GM11168 (cell line): ENCODE measurements around the gene PCBP3.
"Not testable (repeated sequence)": the region's sequence is repeated elsewhere in the genome, so short reads cannot be mapped to it uniquely, and the experiment has no call there.

Source experiments
- in situ Hi-C: fragments of 300-500 bp; cut with MboI; formaldehyde crosslinking; loops from one replicate; pipeline ENCODE4 v1.12.0; 2022; ENCODE audit warnings: low sequenced_read_pairs; ENCODE audit not compliant: unreplicated experiment

The PCBP3 gene

DNA sequence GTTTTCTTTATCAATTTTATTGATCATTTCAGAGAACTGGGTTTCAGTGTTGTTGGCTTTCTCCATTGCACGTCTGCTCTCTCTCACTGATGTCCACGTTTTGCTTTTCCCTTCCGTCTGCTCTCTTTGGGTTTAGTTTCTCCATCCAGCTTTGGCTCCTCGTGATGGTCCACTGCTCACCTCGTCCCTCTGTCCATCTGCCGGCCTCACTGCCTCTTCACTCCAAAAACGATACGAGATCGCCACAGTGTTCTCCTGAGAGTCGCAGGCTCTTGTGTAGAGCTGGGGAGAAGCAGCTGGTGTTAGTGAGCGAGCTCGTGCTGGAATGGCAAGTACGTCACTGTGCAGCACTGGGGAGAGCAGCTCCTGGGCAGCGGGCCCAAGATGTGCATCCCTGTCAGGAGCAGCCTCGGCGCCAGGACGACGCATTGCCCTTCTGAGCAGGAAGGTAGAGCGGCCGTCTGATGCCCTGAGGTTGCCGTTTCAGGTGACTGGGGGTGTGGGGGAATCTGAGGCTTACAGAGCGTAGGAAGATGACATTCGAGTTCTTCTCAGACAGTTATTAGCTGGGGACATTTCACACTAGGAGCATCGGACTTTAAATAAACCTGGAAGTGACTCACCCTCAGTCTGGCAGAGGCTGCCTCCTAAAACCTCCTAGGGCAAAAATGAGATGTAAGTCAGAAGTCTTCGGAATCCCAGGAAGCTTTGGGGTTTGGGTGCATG, 31.4 kb upstream of the PCBP3 start:
- in situ Hi-C loops, result no loop called here

DNA sequence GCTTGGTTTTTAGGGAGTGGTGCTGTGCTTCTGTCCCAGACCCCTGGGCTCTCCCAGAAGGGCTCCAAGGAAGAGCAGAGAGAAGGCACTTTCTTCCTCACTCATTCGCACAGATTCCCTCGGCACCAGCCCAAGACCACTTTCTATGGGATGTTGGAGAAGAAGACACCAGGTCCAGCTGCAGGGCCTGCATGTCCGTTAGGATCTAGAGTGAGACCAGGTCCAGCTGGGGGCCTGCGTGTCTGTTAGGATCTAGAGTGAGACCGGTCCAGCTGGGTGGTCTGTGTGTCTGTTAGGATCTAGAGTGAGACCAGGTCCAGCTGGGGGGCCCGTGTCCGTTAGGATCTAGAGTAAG, 30.9 kb upstream of the PCBP3 start:
- in situ Hi-C loops, result not testable (repeated sequence)

DNA sequence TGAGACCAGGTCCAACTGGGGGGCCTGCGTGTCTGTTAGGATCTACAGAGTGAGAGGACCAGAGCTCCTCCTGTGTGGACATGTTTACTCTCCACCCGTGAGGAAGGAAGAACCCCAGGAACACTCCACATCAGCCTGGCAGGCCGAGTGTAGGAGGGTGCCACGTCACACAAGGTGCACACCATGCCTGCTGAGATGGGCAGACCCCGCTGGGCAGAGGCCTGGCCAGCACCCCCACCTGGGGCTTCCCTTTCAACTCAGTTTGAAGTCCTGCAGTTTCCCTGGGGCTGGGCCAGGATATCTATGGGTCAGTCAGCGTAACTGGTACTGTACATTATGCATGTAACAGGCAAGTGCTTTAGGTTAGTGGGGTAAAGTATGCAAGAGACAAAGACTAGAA, 30.1 kb upstream of the PCBP3 start:
- in situ Hi-C loops, result no loop called here

DNA sequence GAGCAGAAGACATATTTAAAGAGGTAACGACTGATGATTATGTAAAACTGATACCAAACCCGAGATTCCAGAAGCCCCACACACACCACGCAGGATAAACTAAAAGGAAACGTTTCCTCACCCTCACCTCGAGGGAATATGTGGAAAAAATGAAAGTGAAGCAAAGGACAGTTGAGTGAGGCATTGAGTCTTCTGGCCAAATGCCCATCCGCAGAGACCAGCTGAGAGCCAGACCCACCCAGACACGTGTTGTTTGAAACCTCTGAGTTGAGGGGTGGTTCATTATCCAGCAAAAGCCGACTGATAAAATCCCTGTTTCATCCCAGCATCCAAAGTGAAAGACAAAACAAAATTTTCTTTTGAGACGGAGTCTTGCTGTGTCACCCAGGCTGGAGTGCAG, 29.6 kb upstream of the PCBP3 start:
- in situ Hi-C loops, result no loop called here

DNA sequence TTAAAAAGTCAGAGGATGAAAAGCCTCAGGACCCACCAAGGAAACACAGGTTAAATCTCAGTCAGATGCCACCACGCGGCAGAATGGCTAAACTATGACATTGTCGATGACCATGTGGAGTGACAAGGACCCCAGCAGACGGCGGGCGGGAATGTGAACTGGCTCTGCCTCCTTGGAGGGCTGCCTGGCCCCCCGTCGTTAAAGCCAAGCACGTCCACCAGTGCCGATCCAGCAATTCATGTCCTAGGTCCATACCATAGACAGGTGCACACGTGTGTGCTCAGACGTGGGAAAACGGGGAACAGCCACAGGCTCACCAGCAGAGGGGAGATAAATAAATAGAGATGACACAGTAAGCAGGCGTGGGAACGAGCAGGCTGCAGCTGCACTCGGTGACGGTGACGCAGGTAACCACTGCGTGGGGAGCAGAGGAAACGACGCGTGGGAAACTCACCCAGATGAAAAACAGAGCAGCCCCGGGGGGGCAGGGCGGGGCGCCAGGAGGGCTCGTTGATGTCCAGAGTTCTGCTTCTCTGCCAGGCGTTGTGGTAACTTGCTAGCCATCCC, 28.3 kb upstream of the PCBP3 start:
- in situ Hi-C loops, result no loop called here

DNA sequence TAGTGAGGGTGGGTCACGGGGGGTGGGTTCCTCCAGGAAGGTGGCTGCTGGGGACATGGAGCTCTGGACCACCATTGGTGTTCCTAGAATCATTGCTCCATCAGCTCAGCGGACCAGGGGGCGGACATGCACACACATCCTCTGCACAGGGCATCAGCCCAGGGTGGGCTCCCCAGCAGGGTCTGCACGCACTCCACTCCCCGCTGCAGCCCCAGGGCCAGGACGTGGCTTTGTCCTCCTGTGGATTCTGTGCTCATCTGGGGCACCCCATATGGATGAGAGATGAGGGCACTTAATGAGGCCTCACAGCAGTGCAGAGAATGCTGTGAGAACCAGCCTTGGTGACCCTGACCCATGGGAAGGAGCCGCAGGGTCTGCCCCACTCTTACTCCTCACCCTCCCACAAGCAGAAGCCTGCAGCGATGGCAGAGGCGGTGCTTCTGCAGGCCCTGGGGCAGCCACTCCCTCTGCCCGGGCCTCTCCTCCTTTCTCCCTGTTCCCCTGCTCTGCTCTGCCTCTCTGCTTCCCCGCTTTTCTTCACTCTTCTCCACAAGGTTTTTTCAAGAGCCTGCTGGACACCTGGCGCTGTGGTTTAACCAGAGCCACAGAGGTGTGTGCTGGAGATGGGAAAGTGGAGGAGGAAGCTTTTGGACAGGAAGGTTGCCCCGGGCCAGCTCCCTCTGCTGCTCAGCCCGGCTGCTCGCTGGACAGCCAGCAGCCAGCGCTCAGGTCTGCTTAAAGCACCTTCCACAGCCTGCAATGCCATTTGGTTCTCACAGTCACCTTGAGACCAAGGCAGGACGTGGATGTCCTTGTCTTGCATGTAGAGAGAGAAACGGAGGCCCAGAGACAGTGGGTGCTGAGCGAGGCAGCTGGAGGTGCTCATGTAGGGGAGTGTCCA, 26.3 kb upstream of the PCBP3 start:
- in situ Hi-C loops, result no loop called here

DNA sequence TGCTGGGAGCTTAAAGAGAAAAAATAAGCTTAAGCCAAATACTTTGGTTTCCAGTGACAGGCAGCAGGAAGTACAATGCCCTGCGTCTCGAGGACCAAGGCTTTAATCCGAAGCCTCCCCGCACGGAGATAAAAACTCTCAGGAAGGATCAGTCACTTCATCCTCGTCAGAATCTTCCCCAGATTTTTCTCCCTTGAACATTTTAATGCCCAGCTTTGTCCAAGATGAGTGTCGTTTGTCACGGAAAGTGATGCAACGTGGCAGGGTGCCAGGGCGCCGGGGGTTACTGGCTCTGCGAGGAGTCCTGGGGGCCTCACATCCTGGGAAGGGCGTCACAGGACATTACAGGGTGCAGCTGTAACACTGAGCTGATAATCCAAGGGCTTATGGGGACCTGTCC, 25.2 kb upstream of the PCBP3 start:
- in situ Hi-C loops, result no loop called here

DNA sequence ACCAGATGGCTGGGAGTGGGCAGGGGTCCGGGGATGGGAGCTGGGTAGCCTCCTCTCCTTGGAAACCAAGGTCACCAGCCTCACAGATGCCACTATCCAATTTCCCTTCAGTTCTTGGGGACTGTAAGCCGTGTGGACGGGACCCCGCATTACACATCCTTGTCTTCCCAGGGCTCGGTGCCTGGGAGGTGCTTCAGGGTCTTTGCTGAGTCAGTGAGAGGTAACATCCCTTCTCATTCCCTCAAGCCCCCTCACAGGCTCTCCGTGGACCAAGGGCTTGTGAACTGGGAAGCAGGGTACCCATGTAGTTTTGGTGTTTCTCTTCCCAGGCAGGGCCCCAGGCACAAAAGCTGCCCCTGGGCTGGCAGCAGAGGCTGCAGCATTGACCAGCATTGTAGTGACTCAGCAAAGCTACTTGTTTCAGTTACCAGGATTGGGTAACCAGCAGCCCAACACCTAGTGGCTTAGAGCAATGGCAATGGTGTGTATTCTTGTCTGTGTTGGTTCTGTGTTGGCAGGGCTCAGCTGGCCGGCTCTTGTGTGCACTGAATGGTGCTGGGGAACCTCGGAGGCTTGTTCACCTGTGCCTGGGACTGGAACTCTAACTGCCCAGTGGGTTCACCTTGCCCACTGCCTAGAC, 24.6 kb upstream of the PCBP3 start:
- in situ Hi-C loops, result no loop called here

DNA sequence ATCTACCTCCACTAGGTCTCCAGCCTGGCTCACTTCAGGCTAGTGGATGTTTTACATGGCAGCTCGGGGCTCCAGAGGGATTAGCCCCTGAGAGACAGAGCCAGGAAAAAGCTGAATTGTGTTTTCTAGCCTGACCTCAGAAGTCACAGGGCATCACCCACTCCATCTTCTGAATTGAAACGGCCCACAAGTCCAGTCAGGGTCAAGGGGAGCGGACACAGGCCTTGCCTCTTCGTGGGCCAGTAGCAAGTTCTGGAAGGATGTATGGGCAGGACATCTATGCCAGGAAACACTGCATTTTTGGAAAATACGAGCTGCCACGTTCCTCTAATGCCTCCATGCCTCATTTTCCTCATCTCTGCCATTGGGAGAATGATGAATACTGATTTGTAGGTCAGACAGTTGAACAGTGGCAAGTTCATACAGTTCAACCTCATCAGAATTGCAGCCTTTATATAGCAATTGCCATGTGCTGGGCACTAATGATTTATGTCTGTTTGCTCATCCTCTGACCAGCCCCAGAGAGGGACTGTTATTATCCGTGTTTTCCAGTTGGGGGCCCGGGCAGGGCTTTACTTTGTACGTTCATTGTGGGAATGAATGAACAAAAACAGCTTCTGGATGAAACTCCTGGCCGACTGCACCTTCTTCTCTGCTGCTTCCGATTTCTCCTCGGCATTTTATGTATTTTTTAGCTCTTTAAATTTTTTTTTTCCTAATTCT, 23.2 kb upstream of the PCBP3 start:
- in situ Hi-C loops, result no loop called here

DNA sequence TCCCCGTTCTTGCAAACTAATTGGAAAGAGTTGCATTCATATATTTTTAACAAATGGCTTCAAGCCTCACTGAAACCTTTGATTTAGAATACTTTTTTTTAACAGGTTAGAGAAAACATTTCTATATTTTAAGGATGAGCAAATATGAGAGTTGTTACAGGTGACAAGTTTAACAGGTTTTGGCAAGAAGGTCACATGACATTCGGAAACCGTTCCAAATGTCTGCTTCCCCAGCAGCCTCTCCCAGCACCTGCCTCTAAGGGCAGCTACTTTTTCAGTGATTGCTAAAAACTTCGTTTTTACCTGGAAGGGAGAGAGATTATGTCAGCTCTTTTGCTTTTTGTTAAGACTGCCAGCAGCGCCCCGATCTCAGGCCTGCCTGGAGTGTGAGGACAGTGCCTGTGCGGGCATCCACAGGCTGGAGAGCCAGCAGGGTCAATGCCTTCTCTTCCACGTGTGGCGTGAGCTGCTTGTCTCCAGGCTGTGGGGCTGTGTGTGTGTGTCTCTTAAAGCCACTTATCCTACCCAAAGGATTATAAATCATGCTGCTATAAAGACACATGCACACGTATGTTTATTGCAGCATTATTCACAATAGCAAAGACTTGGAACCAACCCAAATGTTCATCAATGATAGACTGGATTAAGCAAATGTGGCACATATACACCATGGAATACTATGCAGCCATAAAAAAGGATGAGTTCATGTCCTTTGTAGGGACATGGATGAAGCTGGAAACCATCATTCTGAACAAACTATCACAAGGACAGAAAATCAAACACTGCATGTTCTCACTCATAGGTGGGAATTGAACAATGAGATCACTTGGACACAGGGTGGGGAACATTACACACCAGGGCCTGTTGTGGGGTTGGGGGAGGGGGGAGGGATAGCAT, 21.8 kb upstream of the PCBP3 start:
- in situ Hi-C loops, result not testable (repeated sequence)

DNA sequence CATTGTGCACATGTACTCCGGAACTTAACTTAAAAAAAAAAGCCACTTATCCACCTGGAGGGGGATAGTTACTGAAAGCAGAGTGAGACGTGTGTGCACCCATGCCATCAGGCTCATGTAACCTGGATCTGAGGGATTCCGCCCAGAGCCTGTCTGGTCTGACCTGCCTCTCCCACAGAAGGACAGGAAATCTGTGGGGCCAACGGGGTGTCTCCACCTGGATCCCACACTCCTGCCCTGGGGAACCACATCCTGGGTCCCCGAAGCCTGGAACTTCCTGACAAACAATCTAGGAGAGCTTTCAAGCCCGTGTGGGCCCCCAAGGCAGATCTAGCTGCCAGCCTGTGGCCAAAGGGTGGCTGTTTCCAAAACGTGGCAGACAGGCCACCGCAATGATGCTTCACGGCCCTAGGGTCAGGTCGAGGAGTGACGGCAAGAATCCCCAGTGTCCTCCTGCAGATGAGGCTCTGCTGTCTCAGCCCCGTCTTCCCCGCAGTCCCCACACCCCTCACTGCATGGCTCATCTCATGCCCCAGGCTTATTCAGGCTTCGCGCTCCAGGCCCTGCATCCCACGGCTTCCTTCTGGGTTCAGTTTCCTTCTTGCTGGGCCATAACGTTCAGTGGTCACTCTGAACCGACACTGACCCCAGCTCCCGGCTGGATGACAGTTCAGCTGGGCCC, 21.0 kb upstream of the PCBP3 start:
- in situ Hi-C loops, result no loop called here

DNA sequence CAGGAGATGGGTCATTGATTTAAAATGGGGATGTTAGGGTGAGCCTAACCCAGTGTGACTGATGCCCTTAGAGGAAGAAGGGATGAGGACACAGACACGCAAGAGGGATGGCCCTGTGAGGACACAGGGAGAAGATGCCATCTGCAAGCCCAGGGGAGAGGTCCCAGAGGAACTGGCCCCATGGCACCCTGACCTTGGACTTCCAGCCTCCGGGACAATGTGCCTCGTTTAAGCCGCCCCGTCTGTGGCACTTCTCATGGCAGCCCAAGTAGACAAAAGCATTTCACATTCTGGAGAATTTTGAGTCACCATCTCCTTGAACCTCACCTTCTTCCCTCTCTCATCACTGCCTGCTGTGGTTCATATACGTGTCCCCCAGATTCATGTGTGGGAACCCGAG, 20.1 kb upstream of the PCBP3 start:
- in situ Hi-C loops, result no loop called here

DNA sequence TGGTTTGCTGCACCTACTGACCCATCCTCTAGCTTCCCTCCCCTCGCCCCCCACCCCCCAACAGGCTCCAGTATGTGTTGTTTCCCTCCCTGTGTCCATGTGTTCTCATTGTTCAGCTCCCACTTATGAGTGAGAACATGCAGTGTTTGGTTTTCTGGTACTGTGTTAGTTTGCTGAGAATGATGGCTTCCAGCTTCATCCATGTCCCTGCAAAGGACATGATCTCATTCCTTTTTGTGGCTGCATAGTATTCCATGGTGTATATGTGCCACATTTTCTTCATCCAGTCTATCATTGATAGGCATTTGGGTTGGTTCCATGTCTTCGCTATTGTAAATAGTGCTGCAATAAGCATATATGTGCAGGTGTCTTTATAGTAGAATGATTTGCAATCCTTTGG, 17.4 kb upstream of the PCBP3 start:
- in situ Hi-C loops, result not testable (repeated sequence)

DNA sequence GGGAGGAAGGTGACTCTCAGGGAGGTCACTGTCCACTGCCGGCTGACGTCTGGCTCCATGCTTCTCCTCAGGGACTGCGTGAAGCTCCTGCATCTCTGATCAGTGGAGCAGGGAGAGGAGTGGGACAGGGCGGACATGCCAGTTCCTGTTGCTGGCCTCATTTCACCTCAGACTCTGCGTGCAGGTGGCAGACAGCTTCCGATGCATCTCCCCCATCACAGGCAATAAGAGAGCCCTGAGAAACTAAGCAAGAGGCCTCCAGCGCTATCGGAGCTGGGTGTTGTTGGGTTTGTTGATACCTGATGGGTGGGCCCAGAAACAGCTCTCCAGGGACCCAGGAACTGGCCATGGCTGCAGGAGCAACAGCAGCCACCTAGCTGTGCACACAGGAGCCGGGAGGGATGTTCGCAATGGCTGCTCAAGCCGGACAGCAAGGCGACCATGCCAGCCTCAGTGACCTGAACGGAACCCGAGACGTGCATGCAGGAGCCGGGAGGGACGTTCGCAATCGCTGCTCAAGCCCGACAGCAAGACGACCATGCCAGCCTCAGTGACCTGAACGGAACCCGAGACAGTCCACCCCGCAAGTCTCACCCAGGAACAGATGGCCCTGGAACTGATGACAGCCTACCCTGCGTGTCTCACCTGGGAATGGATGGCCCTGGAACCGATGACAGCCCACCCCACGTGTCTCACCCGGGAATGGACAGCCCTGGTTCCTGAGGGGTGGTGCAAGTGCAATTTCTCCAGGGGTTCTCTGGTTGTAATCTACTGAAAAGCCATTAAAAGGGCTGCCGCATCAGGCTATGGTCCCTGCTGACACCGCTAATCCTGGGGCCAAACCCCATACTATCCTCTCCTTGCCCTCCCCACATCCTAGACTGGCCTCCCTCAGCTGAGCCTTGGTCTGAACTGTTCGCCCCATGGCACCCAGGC, 14.2 kb upstream of the PCBP3 start:
- in situ Hi-C loops, result no loop called here

DNA sequence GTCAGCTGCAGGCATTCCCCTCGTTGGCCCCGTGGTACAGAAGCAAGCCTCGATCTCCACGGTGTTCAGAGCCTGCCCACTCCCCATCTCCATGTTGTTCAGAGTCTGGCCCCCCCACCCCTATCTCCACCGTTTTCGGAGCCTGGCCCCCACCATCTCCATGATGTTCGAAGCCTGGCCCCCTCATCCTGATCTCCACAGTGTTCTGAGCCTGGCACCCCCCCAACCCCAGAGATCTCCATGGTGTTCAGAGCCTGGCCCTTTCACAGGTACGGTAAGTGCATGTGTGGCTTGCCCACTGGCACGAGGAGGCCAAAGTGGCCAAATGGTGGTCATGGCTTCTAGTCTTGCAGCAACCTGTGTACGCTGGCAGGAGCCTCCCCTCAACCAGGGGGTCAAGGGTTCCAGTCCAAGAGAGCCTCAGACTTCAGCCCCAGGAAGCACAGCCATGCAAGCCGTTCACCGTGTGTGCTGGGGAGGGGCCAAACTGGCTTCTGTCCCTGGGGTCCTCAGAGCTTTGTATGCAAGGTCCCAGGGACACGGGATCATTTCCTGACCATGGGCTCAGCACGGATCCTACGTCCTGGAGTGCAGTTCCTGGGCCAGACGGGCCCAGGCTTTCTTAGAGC, 13.3 kb upstream of the PCBP3 start:
- in situ Hi-C loops, result no loop called here

DNA sequence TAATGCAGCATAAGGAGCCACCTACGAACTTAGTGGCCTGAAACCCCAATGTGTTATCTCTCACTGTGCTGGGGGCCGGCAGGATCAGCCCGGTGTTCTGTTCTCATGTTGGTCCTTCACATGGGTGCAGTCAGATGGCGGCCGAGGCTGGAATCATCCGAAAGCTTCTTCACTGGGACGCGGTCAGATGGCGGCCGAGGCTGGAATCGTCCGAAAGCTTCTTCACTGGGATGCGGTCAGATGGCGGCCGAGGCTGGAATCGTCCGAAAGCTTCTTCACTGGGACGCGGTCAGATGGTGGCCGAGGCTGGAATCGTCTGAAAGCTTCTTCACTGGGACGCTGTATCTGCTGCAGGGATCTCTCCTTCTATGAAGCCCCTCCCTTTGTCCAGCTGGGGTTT, 12.6 kb upstream of the PCBP3 start:
- in situ Hi-C loops, result no loop called here

DNA sequence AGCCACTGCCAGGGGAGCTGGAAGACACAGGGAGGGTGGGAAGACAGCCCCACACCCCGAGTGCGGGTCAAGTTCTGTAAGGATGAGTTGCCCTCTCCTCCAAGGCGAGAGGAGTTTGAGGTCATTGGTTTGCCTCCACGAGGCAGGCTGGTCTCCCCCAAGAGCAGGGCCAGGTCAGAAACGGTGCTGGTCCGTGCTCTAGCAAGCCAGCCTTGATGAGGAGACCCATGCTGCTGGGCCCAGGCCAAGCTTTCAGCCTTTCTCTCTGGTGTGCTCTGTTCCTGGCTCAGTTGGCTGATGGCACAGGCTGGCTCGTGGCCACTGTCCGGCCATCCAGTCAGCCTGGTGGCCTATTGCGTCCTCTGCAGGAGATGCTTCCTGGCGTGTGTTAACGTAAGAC, 12.0 kb upstream of the PCBP3 start:
- in situ Hi-C loops, result no loop called here
